ENCODE results near the gene SEC31A. TPM values are rescaled to one million over a fixed set of nuclear protein-coding genes. Genes with fewer than 3 reads are reported as not detected.
A peak's percentile ranks its signal among the peaks of the same experiment; 100 is the strongest.
"Not testable (repeated sequence)": the region's sequence is repeated elsewhere in the genome, so short reads cannot be mapped to it uniquely, and the experiment has no call there.

Gene SEC31A, protein sequence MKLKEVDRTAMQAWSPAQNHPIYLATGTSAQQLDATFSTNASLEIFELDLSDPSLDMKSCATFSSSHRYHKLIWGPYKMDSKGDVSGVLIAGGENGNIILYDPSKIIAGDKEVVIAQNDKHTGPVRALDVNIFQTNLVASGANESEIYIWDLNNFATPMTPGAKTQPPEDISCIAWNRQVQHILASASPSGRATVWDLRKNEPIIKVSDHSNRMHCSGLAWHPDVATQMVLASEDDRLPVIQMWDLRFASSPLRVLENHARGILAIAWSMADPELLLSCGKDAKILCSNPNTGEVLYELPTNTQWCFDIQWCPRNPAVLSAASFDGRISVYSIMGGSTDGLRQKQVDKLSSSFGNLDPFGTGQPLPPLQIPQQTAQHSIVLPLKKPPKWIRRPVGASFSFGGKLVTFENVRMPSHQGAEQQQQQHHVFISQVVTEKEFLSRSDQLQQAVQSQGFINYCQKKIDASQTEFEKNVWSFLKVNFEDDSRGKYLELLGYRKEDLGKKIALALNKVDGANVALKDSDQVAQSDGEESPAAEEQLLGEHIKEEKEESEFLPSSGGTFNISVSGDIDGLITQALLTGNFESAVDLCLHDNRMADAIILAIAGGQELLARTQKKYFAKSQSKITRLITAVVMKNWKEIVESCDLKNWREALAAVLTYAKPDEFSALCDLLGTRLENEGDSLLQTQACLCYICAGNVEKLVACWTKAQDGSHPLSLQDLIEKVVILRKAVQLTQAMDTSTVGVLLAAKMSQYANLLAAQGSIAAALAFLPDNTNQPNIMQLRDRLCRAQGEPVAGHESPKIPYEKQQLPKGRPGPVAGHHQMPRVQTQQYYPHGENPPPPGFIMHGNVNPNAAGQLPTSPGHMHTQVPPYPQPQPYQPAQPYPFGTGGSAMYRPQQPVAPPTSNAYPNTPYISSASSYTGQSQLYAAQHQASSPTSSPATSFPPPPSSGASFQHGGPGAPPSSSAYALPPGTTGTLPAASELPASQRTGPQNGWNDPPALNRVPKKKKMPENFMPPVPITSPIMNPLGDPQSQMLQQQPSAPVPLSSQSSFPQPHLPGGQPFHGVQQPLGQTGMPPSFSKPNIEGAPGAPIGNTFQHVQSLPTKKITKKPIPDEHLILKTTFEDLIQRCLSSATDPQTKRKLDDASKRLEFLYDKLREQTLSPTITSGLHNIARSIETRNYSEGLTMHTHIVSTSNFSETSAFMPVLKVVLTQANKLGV
- total RNA-seq (100 to 1,000 TPM; 141 to 160 TPM), total RNA-seq (131 reads per million in 2 donors)

GRCh38 chr4:82890901-82891706 is at the start of gene SEC31A:
TSS of gene SEC31A (minus strand) at chr4:82891153. CDS start at chr4:82881936, 9,217 bp downstream.
- ATAC-seq (peak; percentile 94), DNase-seq (peak; percentile 93 to 97 (median 96))
- no peaks in the 10 kb centered on the region for H3K9me3 ChIP-seq (ENCODE audit: control insufficient read depth, low read length, poor library complexity, severe bottlenecking)
- Mint-ChIP-seq H3K36me3 (ENCODE audit: low read depth) (peaks cover 7% of the 10 kb centered on the region), H3K27me3 (no peaks in the 10 kb centered on the region), H3K4me1 (peaks cover 21% of the 10 kb centered on the region), H3K27ac (peak within 1 kb of the TSS; percentile 96), H3K4me3 (peak within 1 kb of the TSS; percentile 95)

GRCh38 chr4:82939414-82939813 is 48.5 kb upstream of the SEC31A start:
- ATAC-seq: no peak
- H3K4me1 Mint-ChIP-seq: peaks cover 9% of the 10 kb centered on the region
- no peak for DNase-seq

DNA sequence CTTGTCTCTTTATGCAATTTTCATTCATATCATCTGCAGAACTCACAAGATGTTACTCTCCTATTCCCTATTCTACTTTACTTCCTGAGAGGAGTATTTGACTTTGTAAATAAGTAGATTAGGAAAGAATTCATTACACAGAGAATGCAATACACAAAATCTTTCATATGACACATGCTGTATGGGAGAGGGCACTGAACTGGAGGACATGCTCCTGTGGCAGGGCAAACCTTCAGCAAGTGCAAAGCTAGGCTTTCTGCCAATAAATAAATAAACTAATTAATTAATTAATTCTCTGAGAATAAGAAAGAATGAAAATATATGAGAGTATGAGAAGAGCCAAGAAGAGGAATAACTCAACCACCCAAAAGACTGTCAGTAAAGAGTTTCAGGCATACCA is 43.5 kb upstream of the SEC31A start:
- no peak overlapping the region for H3K4me3 Mint-ChIP-seq
- no peaks in the 10 kb centered on the region for H3K27me3 Mint-ChIP-seq
- H3K4me1 Mint-ChIP-seq: peaks cover 4% of the 10 kb centered on the region
- no peak overlapping the region for H3K27ac Mint-ChIP-seq
- no peak for DNase-seq
- peaks cover 5% of the 10 kb centered on the region for H3K36me3 Mint-ChIP-seq (ENCODE audit: low read depth)
- H3K9me3 ChIP-seq (ENCODE audit: control insufficient read depth, low read length, poor library complexity, severe bottlenecking): no peaks in the 10 kb centered on the region
- ATAC-seq: no peak

More at GRCh38 chr4:82939414-82939813, 48.5 kb upstream of the SEC31A start:
- no peaks in the 10 kb centered on the region for H3K9me3 ChIP-seq (ENCODE audit: control insufficient read depth, low read length, poor library complexity, severe bottlenecking)
- H3K27ac Mint-ChIP-seq: no peak overlapping the region
- H3K27me3 Mint-ChIP-seq: no peaks in the 10 kb centered on the region
- H3K4me3 Mint-ChIP-seq: no peak overlapping the region
- peaks cover 15% of the 10 kb centered on the region for H3K36me3 Mint-ChIP-seq (ENCODE audit: low read depth)

GRCh38 chr4:82930848-82931755 is 40.1 kb upstream of the SEC31A start:
- H3K36me3 Mint-ChIP-seq (ENCODE audit: low read depth): peaks cover 5% of the 10 kb centered on the region
- no peak for ATAC-seq
- no peak for DNase-seq
- H3K27ac Mint-ChIP-seq: no peak overlapping the region
- no peaks in the 10 kb centered on the region for H3K27me3 Mint-ChIP-seq
- H3K9me3 ChIP-seq (ENCODE audit: control insufficient read depth, low read length, poor library complexity, severe bottlenecking): no peaks in the 10 kb centered on the region
- peaks cover 7% of the 10 kb centered on the region for H3K4me1 Mint-ChIP-seq
- H3K4me3 Mint-ChIP-seq: no peak overlapping the region

DNA sequence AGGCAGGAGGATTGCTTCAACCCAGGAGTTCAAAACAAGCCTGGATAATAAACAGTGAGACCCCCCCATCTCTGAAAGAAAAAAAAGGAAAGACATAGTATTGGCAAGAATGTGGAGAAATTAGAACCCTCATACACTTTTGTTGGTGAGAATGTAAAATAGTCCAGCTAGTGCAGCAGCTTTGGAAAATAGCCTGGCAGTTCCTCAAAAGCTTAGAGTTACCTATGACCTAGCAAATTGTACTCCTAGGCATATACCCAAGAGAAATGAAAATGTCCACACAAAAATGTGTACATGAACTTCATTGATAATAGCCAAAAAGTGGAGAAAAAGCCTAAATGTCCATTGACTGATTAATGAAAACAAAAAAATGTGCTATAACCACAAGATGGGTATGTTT is 30.8 kb upstream of the SEC31A start:
- Mint-ChIP-seq H3K4me3 (no peak overlapping the region), H3K27me3 (no peaks in the 10 kb centered on the region), H3K36me3 (ENCODE audit: low read depth) (no peaks in the 10 kb centered on the region), H3K4me1 (no peaks in the 10 kb centered on the region), H3K27ac (no peak overlapping the region)
- DNase-seq (no peak), ATAC-seq (no peak)
- no peaks in the 10 kb centered on the region for H3K9me3 ChIP-seq (ENCODE audit: control insufficient read depth, low read length, poor library complexity, severe bottlenecking)

- no peaks in the 10 kb centered on the region for H3K27me3 Mint-ChIP-seq
- no peak overlapping the region for H3K4me3 Mint-ChIP-seq
- ATAC-seq (no peak), DNase-seq (no peak)
- no peaks in the 10 kb centered on the region for H3K4me1 Mint-ChIP-seq
- no peak overlapping the region for H3K27ac Mint-ChIP-seq
- H3K36me3 Mint-ChIP-seq (ENCODE audit: low read depth): no peaks in the 10 kb centered on the region
- no peaks in the 10 kb centered on the region for H3K9me3 ChIP-seq (ENCODE audit: control insufficient read depth, low read length, poor library complexity, severe bottlenecking)
Observed at GRCh38 chr4:82919386-82919785, 28.4 kb upstream of the SEC31A start.

- H3K36me3 Mint-ChIP-seq (ENCODE audit: low read depth): no peaks in the 10 kb centered on the region
- no peaks in the 10 kb centered on the region for H3K27me3 Mint-ChIP-seq
- no peak overlapping the region for H3K4me3 Mint-ChIP-seq
- H3K4me1 Mint-ChIP-seq: no peaks in the 10 kb centered on the region
- no peak overlapping the region for H3K27ac Mint-ChIP-seq
- H3K9me3 ChIP-seq (ENCODE audit: control insufficient read depth, low read length, poor library complexity, severe bottlenecking): no peaks in the 10 kb centered on the region
- DNase-seq: no peak
- no peak for ATAC-seq
Observed at GRCh38 chr4:82918091-82918490, 27.1 kb upstream of the SEC31A start.

DNA sequence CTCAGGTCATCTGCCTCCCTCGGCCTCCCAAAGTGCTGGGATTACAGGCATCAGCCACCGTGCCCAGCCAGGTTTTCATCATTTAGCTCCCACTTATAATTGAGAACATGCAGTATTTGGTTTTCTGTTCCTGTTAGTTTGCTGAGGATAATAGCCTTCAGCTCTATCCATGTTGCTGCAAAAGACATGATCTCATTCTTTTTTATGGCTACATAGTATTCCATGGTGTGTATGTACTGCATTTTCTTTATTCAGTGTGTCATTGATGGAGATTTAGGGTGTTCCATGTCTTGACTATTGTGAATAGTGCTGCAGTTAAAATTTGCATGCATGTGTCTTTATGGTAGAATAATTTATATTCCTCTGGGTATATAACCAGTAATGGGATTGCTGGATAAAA is 23.0 kb upstream of the SEC31A start:
- ATAC-seq; H3K27me3 Mint-ChIP-seq; H3K36me3 Mint-ChIP-seq (ENCODE audit: low read depth); DNase-seq; H3K9me3 ChIP-seq (ENCODE audit: control insufficient read depth, low read length, poor library complexity, severe bottlenecking); H3K4me1 Mint-ChIP-seq; H3K27ac Mint-ChIP-seq; H3K4me3 Mint-ChIP-seq: not testable (repeated sequence)

- Mint-ChIP-seq H3K27me3 (no peaks in the 10 kb centered on the region), H3K4me3 (no peak overlapping the region), H3K36me3 (ENCODE audit: low read depth) (peaks cover 6% of the 10 kb centered on the region), H3K27ac (no peak overlapping the region), H3K4me1 (peaks cover 4% of the 10 kb centered on the region)
- ATAC-seq: no peak
- no peak for DNase-seq
- H3K9me3 ChIP-seq (ENCODE audit: control insufficient read depth, low read length, poor library complexity, severe bottlenecking): no peaks in the 10 kb centered on the region
Observed at GRCh38 chr4:82913305-82913704, 22.4 kb upstream of the SEC31A start.

DNA sequence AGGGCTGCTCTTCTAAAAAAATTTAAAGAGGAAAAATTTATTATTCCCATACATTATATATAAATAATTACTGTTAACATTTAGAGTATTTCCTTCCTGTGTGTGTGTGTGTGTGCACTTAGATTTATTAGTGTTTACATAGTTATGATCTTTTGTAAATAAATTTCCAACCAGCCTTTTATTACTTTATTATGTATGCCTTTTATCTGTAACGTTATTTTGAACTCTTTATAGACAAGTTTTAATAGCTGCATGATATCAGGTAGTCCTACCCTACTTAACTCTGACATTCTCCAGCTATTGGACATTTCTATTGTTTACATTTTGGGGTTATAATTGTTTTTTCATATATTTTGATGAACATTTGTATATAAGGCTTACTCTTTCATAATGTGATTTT is 18.4 kb upstream of the SEC31A start:
- H3K9me3 ChIP-seq (ENCODE audit: control insufficient read depth, low read length, poor library complexity, severe bottlenecking): no peaks in the 10 kb centered on the region
- H3K4me1 Mint-ChIP-seq: peaks cover 9% of the 10 kb centered on the region
- ATAC-seq (no peak), DNase-seq (no peak)
- H3K4me3 Mint-ChIP-seq: no peak overlapping the region
- H3K27ac Mint-ChIP-seq: no peak overlapping the region
- H3K27me3 Mint-ChIP-seq: no peaks in the 10 kb centered on the region
- H3K36me3 Mint-ChIP-seq (ENCODE audit: low read depth): peaks cover 6% of the 10 kb centered on the region

DNA sequence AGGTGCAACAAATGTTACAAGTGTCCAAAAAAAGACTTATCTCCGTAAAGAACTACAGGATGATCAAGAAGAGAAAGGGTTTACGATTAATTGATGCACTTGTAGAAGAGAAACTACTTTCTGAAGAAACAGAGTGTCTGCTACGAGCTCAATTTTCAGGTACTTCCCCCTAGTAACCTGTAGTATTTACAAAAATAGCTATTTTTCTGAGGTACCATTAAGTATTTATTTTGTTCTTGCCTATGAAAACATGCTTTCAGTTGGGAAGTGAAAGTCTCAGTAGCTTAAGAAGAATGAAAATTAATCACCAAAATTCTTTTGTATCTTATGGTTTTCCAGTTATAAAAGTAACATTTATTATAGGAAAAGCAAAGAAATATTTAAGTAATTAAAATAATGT is 15.5 kb upstream of the SEC31A start:
- peaks cover 9% of the 10 kb centered on the region for H3K4me1 Mint-ChIP-seq
- DNase-seq (no peak), ATAC-seq (no peak)
- no peaks in the 10 kb centered on the region for H3K9me3 ChIP-seq (ENCODE audit: control insufficient read depth, low read length, poor library complexity, severe bottlenecking)
- H3K27me3 Mint-ChIP-seq: no peaks in the 10 kb centered on the region
- peaks cover 6% of the 10 kb centered on the region for H3K36me3 Mint-ChIP-seq (ENCODE audit: low read depth)
- H3K27ac Mint-ChIP-seq: no peak overlapping the region
- H3K4me3 Mint-ChIP-seq: no peak overlapping the region

DNA sequence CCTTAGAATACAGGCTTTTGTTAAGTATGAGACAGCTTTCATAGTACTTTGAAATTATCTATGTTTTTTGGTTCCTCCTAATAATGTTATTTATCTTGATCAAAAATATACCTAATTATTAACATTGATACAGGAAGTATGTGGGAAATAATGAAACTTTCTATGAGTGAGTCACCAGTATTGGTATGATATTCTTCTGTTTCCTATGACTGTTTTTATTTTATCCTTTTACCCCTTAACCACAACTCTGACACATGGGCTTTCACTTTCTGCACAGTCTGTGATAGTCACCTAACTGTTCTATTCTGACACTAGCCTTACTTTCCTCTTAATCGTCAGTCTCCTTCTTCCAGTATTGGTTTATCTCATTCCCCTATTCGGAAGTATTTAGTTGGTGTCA is 14.3 kb upstream of the SEC31A start:
- H3K4me1 Mint-ChIP-seq: peaks cover 5% of the 10 kb centered on the region
- H3K36me3 Mint-ChIP-seq (ENCODE audit: low read depth): no peaks in the 10 kb centered on the region
- no peak overlapping the region for H3K27ac Mint-ChIP-seq
- no peaks in the 10 kb centered on the region for H3K9me3 ChIP-seq (ENCODE audit: control insufficient read depth, low read length, poor library complexity, severe bottlenecking)
- no peaks in the 10 kb centered on the region for H3K27me3 Mint-ChIP-seq
- peak overlapping the region; percentile 70 for H3K4me3 Mint-ChIP-seq
- ATAC-seq (no peak), DNase-seq (no peak)
